LNCAP (cell line): ENCODE measurements around the gene C6orf120.
A peak's percentile ranks its signal among the peaks of the same experiment; 100 is the strongest.

Experiments
- CTCF ChIP-seq: fragments of 450-650 bp; IDR thresholded peaks from 2 replicates; pipeline ENCODE4 v1.5.1; 2017; ENCODE audit warnings: mild to moderate bottlenecking

The C6orf120 gene

GRCh38 chr6:169729961-169730360 lies 28.0 kb downstream of the C6orf120 start:
- no peak for TF ChIP-seq CTCF

DNA sequence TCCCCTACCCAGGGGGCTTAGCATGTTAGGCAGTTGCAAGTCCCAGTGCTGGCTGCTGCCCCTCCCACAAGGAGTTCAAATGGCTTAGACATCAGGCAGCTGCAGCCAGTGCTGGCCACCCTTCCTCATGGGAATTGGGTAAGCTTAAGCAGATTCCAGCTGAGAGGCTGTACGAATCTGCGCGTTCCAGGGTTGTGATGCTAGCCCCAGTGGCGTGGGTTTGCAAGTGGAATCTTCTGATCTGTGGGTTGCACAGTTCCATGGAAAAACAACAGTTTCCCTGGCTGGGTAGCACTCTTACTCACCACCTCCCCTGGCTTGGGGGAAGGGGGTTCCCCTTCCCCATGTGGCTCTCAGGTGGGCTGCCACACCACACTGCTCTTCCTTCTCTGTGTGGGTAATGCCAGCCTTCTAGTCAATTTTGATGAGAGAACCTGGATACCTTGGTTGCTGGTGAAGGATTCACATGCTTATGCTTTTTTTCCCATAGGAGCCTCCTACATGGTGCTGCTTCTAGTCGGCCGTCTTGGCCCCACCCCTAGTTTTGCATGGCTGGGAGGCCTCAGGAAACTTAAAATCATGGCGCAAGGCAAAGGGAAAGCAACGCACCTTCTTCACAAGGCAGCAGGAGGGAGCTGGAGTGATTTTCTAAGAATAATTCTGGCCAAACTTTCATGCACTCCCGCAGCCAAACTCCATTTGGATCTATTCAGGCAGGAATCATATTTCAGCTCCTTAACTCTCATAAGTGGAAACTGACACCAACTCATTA lies 36.5 kb downstream of the C6orf120 start:
- TF ChIP-seq CTCF = no peak

GRCh38 chr6:169738976-169739529 lies 37.1 kb downstream of the C6orf120 start:
- TF ChIP-seq CTCF = no peak

- no peak for TF ChIP-seq CTCF
Measured at GRCh38 chr6:169741344-169741743, 39.4 kb downstream of the C6orf120 start.

DNA sequence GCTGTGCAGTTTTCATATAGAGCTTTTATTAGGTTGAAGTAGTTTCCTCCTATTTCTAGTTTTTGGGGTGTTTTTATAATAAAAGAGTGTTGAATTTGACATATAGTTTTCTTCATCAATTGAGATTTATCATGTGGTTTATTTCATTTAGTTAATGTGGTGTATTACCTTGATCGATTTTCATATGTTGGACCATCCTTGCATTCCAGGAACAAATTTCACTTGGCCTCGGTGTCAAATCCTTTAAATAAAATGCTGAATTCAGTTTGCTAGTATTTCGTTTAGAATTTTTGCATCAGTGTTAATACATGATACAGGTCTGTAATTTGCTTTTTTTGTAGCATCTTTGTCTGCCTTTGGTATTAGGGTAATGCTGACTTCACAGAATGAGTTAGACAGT lies 43.5 kb downstream of the C6orf120 start:
- TF ChIP-seq CTCF = no peak

- TF ChIP-seq CTCF = no peak
Measured at GRCh38 chr6:169746556-169746955, 44.6 kb downstream of the C6orf120 start.

DNA sequence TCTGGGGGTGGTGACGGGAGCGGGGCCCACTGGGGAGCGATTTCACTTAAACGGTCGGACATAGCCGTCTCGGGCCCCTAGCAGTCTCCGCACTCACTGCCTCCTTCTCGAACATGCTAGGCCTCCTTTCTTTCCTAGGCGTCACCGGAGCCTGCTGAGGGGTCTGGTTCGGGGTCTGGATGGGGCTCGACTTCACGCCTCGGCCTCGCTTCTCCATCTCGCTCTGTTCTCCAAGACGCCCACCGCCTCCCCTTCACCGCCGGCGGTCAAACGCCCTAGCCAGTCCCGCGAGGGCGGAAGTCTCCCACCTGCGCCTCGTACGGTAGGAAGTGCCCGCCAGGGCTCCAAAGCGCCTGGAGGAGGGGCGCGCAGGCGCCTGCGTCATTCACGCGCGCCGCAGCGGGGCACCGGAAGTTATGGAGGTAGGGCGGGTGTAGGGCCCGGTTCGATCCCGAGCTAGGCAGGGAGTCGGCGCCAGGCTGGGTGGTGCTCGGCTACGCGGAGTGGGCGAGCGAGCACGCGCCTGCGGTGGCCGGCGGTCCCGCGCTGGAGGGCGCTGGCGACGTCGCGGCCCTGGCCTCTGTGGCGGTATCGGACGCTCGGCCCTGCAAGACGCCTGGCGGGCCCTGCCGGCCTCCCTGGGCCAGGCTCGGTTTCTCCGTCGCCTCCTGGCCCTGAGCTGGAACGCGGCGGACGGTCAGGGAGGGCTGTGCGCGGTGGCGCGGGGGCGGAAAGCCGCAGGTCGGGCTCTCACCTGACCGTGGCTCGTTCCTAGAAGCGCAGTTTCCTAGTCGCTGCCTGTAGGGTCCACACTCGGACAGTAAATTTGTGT lies 49.5 kb downstream of the C6orf120 start, which contains the start of the genes DYNLT2 and ERMARD:
TSS of gene DYNLT2 (minus strand) at position 331 of the 832 bp plus-strand sequence. CDS start at position 217, 114 bp downstream.
TSS of gene ERMARD (plus strand) at position 381 of the 832 bp plus-strand sequence. CDS start at position 417, 36 bp downstream.
- 0 out of 2 replicates have a peak, but pooled peaks have one; percentile 7 for TF ChIP-seq CTCF
